GM19025 (cell line): ENCODE data around the gene GRM7.

Experiments
- ATAC-seq: cut with Tn5 transposase; IDR thresholded peaks from one replicate; pipeline ENCODE4 v1.9.1; 2021; ENCODE audit warnings: mild to moderate bottlenecking, low read depth, moderate library complexity; ENCODE audit not compliant: unreplicated experiment

GRM7 gene

DNA sequence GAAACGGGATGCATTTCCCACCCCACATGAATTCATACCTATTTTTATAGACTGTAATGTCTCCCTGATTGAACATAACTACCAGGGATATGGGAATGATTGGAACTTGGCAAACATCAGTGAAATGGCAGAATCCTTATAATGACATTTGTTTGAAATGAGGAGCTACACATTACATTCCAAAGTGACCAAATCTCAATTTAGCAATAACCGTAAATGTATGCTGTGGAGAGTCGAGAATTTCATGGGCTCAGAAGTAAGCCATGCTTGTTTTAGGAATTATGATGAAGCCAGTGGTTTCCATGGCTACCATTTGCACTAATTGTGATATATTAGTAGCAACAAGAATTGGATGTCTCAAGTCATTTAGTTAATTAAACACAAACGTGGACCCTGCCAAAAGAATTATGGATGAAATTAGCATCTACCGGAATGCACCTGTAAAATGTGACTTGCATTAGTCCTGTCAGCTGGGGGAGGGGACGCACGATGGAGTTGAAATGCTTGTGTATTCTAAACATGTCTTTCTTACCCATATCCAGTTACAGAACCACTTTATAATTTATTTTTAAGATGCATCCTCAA lies 760.2 kb downstream of the GRM7 start:
- ATAC-seq, result no peak

DNA sequence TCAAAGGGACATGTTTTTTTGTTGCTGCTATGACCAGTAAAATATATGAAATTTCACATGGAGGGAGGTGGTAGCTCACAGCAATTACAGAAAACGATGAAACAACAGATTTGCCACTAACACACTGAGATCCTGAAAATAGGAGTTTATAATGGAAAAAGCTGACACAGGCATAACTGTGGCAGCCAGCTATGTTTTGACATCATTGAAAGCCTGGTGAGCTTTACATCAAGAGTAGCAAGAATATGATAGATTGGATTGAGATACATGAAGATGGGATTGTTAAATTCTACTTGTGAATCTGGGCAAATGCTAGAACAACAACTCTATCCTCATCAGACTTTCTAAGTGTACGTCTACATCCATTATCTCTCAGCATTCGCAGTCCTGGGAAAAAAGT lies 760.7 kb downstream of the GRM7 start:
- no peak for ATAC-seq

DNA sequence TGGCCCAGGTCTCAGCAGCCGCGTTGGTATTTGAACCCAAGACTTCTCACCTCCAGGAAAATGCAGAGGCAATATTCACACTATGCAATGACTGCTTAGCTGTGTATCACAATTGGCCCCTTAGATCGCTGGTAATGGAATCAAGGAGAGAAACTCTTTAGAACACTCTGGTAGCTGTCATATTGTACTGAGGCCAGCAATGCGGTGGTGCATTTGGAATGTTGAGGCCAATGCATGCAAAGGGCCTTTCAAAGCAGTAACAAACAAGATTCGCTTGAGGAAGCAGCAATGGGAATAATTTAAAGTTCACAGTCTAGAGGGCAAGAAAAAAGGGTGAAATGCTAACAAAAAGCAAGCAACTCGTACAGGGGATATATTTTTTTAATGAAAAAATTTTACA lies 764.1 kb downstream of the GRM7 start:
- ATAC-seq, result no peak

DNA sequence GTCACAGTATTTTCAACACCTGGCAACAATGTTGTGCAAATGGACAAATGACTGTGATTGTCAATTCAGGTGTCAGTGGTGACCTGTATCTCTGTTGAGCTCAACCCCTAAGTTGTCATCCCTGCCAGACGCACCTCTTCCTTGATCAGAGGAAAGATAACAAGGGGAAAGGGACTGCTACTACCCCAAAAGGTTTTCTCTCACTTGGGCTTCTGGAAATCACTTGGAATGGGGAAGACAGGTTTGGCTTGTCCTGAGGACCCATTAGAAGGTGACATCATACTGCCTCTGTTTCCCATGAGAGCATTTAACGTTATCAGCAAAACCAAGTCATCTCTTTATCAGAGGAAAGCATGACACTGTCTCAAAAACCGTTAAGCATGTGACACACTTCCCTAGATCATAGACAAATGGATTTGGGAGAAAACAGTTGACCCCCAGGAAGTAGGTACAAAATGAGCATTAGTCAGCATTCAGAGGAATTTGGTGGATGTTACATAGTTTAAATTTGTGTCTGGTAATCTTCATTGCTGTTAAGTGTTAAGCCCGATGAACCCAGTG lies 769.5 kb downstream of the GRM7 start:
- no peak for ATAC-seq

DNA sequence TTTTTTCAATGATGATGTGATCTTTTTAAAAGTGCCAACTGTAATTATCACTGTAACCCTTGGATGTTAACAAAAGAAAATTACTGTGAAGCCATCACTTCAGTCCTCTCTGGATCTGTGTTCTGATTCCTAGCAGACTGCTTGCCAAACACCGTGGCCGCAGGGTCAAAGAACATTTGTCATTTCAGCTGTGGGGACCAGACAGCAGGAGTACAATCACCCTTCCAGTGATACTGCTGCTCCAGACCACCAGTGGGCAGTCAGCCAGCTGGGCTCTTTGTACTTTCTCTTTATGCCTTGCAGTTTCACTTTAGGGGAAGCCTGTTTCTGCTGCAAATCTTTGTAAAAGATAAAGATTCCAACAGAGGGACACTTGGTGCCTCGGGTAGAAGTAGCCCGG lies 770.0 kb downstream of the GRM7 start:
- ATAC-seq, result no peak

DNA sequence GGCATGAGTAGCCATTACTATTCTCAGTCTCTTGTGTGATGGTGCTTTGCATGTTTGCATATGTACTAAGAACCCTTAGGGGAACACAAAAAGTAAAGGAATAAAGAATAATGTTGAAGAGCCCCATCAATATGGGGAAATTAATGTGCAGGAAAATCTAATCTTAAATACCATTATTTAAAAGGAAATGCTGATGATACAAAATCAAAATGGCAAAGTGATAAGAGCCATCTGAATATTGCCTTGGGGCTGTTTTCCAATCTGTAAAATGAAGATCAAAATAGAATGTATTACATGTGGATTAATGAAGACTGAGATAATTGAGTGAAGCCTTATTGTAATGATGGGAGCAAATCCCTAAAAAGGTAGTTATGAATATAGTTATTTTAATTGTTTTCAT lies 771.4 kb downstream of the GRM7 start:
- no peak for ATAC-seq

DNA sequence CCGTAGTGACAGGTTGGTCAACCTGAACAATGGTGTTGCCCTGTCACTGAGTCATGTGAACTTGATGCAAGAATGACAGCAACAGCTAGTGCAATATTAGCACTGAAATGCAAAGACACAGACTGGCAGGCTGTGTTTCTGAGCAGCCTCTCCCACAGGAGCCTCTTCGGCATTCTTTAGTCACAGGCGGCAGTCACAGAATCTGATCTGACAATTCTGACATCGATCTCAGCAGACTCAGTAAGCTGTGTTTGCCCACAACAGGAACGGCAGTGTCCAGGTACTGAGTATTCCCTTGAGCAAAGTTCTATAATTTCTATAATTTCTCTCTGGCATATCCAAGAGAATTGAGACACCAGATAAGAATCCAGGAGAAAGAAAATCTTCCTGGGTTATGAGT lies 776.8 kb downstream of the GRM7 start:
- no peak for ATAC-seq

DNA sequence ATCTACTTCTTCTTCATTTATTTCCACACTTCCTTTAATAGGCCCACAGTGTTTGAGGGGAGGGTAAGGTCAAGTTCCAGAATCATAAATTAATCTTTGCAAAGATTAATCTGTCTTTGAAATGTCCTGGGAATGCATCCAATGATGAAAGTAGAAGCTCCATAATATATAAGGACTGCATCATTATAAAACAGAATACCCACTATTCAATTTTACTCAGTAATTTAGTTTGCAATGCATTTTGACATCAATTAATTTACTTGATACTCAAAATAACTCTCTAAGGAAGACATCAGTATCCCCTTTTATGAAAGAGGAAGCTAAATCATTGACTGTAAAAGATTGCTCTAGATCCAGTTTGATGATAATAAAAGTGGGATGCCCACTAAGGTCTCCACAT lies 777.2 kb downstream of the GRM7 start:
- no peak for ATAC-seq

DNA sequence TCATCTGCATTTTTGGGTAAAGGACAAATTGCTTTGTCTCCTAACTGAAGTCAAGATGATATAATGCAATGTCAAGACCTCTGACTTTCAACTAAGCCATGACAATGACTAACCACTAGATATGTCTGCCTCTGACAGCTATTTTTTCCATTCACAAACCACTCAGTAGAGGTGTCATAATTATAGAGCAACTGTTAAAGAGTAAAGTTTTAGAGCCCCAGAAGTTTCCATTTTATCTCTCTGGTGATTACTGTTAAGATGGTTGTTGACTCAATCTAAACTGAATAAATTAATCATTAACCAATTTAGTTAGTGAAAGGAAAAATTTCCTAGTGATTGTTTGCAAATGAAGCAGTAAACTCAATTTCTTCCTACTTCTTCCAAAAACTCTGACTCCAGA lies 779.9 kb downstream of the GRM7 start:
- ATAC-seq, result no peak

DNA sequence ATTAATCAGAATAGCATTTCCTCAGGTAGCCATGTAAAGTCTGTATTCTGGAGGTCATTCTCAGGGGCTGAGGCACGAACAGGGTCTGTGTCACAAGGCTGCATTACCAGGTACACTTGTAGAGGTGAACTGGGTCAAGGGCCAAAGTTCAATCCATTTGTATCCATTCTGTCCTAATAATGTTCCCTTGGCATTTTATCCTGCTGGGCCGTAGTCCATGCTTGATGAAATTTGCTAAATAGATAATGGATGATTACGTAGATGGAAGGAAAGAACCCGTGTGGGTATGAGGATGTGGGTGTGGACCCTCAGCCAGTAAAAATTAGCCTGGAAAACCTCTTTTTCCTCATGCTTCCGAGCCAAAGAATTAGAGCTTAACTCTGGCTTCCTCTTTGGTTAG lies 785.9 kb downstream of the GRM7 start:
- ATAC-seq, result no peak

DNA sequence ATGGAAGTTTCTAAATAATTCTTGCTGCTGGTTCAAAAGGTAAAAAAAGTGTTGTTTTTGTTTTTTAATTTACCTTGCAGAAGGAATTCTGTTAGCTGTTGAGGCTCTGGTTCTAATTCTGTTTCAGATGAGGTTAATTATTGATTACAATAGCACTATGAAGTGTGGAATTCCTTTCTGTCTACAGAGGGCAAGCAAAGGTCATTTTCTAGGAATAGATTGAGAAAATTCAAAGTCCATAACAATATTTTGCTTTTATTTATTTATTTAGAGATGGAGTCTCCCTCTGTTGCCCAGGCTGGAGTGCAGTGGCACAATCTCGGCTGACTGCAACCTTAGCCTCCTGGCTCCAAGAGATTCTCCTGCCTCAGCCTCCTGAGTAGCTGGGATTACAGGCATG lies 789.6 kb downstream of the GRM7 start:
- no peak for ATAC-seq

DNA sequence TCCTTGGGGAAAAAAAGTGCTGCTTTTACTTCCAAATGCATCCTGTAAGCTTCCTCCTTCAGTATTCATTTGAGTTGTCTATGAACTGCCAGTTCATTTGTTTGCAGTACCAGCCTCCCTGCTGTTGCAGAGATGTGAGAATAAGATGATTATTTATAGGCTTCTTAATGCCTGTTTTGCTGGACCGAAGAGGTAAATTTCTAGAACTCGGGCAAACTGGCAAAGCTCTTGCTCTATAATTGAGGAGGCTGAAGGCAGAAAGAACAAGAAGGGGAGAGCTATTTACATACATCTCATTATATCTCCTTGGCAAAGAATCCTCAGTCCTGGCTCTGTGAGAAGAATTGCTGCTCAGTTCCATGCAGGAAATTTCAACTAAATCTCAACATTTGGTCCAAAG lies 790.4 kb downstream of the GRM7 start:
- no peak for ATAC-seq

DNA sequence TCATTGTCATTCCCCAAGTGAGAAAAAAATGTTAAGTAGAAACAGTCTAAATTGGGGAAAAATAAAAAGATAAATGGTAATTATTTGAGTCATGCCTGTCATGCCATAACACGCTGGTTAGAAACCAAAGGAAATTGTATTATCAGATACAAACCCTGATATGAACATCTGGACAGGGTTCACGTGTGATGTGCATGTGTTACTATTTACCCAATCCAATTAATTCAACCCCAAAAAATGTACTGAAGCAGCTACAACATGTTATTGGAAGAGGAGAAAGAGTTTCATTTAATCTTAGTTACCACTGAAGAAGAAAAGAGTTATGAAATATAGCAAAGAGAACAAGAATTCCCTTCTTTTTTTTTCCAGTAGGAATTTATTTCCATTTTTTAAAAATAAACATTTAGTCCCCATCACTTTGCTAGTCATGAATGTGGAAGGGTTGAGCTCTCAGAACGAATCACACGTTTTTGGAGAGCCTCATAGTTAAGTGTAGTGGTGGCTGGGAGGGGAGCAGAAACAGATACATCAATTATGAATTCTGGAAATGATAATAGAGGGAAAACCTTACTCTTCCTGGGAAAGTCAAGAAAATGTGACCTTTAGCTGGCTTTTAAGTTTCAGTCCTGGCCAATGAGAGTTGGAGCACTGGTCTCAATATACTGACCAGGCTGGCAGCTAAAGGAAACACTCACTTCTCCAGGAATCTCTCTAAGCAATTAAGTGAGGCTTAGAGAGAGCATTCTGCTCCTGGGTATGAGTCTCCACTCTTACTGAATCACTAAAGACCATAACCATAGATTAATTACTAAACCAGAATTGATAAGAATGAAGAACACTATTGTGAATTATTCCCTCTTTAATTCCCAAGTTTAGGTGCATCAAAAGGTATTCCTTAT lies 796.5 kb downstream of the GRM7 start:
- no peak for ATAC-seq

DNA sequence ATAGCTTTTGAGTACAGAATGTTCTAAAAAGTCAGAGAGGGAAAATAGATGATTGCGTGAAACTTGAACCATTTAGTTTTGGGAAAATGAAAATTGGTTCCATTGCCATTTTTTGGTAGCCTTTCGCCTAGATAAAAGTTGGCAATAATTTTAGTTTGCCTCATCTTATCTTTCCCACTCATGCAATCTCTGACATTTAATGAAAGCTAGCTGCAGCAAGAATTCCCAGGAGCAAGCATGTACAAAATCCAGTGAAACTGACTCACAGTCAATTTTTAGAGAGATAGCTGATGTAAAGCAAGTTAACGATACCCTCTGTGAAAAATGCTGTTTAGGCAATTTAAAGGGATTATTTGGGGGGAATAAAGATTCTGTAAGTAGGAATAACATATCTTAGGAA lies 797.4 kb downstream of the GRM7 start:
- ATAC-seq, result no peak

DNA sequence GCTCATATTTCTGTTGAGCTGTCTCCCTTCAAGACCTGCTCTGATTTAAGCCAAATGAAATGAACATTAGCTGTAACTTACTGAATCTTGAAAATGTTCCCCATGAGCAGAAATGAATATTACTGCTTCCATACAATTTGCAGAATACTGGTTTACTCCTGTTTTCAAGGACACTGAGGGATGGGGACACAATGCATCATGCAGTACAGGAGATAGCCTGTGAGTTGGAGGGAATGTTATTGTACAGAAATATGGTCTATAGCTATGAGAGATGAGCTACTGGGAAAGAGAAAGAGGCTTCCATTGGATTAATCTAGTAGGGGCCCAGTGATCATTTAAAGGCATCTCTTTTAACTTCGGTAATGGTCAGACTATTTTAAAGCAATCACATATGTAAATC lies 798.2 kb downstream of the GRM7 start:
- ATAC-seq, result no peak

DNA sequence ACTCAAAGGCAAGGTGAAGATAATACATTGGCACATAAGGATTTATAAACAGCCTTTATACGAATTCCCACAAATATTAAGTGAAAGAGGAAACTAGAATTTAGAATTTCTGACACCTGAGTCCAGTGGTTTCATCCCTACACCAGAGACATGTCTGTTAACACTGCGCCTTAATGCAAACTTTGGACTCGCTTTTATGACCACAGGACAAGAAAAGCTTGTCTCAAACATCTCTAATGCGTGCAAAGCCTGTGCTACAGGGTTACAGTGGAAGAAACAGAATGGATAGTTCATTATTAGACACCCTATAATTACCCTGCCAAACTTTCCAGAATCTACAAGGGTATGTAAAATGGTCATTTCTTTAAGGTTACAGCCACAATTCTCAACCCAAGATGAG lies 802.9 kb downstream of the GRM7 start:
- ATAC-seq, result no peak

DNA sequence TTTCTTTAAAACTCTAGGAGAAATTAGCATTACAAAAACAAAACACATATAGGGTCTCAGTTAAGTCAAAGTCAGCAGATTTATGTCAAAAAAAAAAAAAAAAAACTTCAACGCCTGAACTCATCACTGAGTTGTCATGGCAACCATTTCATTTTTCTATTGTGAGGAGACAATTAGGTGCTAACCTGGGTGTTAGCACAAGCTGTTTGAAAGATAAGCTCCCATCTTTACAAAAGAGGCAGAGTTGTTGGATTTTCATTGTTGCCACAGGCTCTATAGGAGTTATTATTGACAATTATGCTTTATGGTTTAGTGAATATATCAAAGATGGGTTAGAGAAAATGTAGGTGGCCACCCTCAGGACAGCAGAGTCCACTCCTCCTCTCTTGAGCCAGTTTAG lies 806.9 kb downstream of the GRM7 start:
- ATAC-seq, result no peak

DNA sequence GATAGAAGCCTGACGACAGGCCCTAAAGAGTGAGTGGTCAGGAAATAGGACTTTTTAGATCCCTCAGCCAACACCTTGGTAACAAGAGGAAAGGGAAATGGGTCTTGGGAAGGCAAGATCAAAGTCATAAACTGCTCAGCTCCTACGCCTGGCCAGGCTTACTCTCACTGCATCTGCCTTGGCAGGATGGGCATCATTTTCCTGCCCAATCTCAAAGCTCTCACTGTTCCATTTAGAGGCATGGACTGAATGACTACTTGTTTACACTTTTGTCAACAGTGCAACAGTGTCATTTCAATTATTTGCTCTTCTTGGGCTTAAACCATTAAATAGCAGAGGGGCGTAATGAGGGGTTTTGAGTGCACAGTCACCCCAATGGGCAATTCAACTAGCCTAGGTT lies 808.7 kb downstream of the GRM7 start:
- no peak for ATAC-seq

DNA sequence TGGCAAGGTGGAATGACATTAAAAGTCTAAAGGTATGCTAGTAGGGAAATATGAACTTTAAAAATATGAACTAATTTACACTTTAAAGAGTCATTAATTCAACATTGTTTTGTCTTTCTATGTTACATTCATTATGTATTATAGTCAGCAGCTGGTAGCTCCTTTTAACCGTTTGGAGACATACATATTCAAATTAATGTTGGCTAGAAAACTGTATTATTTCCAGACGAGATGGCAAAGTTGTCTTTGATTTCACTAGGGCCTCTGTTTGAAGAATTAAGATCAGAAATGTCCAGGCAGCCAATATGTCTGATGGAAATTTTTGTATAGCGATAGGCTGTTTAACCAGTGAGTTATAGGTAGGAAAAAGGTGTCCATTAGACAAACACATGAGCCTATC lies 817.6 kb downstream of the GRM7 start:
- no peak for ATAC-seq

DNA sequence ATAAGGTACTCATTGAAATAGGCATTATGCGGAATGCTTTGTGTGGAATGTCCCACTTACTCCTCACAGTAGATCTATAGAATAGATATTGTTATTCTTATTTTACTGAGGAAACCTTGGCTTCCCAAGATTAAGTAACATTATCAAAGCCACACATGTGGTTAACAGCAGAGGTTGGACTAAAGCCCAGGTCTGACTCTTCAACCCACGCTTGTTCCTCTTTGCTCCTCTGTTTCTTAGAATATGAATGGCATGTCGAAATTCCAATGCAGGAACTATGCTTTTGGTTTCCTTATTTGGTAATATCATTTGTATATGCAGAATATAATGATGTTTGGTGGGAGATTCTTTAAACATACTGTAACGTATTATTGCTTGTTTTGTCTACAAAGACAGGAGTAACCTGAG lies 821.9 kb downstream of the GRM7 start:
- no peak for ATAC-seq

DNA sequence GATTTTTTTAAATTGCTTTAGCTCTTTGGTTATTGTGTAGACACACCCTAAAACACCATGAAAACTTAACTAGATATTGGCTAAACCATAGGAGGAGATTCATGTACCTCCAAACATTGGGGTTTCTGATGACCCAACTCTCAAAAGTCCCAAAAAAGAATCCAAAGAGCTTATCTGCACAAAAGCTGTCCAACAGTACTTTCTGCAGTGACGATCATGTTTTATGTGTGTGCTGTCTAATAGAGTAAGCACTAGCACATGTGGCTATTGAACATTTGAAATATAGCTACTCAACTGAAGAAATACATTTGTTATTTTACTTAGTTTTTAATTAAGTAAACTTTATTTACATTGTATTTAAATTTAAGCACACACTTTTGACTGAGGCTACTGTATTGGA lies 822.5 kb downstream of the GRM7 start:
- ATAC-seq, result no peak

DNA sequence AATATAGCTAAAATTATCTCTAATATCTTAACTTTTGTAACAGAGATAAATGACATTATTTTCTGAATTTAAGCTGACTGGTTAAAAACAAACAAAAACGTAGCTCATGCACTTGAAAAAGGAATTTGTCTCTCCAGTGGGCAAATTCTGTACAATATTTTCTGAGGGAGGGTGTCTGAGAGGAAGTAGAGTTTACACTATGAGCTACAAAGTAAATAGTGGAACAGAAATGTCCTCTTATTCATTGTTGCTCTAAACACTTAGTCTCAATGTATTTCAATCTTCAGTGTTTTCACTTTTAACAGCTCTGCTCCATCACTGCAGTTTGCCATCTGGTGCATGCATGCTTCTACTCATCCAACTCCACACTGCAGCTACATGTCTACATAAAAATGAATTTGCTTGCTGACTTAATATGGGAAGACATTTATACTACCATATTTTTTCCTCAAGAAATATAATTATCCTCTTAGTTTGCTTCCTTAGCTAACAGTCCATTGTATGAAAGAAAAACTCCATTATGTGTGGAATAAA lies 823.3 kb downstream of the GRM7 start:
- no peak for ATAC-seq
